NCI-H1436 (cell line): ENCODE data around the gene PDZRN3.

ENCODE experiments used
- DNase-seq: peaks from one replicate; lab custom pipeline; 2025; lab: John Stamatoyannopoulos, UW

Gene PDZRN3

DNA sequence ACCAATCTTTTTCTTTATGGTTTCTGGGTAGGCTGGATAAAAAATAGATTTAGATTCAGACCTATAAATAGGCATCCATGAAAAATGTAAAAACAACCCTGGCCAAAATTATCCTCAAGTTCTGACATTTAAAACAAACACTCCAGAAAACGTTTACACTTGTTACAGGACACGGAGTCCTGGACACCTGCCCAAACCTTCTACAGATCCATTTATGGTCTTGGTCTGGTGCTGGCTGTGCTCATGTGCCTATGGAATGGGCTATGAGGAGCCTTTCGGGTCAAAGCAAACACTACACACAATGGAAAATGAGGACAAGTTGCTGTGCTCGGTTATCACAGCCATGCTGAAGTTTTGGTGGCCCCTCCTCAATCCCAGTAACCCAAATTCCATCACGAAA is 108.1 kb downstream of the PDZRN3 start:
- DNase-seq: no peak

DNA sequence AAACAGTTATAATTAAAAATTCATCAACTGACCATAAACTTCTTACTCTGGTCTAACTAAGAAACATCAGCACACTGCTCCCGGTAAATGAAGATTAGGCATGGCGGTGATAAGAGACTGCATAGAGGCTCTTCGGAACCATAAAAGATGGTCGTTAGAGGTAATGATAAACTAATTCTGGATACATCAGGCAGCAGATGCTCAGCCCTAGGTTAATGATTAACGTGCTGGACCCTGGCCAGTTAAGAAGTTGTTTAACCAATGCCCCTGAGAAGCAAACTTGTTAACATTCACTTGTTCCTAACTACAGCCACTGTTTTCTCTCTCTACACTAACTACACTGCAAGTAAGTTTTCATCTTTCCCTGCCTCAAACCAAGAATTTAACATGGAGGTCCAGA is 111.5 kb downstream of the PDZRN3 start:
- DNase-seq: no peak

DNA sequence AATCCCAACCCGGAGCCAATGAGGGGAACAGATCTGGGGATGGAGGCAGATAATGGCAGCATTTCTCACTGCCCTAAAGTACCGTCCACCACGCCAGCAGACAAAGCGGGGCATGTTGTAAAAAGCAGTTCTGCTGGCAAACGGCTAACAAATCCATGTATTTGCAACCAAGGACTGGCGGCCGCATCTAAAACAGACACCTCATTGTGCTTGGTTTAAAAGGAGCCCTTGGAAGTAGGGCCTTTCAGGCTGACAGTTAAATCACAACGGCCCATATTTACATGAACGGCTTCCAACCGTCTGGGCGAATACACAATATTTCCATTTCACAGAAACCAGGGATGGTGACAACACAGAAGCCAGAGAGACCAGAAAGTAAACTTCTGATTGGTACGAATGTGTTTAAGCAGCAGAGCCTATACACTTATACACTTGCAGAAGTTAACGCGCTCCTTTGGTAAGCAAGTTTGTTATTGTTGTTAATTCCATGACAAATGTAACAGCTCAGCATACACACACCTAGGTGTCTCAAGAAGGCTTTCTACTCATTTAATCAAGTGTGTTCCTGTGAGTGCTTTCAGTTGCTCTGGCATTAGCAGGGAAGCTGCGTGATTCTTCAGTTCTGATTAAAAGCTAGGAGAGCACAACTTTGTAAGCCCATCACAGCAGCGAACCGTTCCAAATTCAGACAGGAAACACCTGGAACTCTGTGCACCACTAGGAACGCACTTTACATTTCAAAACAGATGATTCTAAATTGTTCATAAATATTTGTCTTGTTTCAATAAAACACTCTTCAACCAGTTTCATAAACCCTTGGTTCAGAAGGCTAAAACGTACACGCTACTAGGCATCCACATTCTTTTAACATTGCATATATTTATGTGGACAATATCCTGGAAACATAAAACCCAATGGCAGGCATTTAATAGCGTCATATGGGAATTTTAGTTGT is 112.9 kb downstream of the PDZRN3 start:
- DNase-seq: no peak

DNA sequence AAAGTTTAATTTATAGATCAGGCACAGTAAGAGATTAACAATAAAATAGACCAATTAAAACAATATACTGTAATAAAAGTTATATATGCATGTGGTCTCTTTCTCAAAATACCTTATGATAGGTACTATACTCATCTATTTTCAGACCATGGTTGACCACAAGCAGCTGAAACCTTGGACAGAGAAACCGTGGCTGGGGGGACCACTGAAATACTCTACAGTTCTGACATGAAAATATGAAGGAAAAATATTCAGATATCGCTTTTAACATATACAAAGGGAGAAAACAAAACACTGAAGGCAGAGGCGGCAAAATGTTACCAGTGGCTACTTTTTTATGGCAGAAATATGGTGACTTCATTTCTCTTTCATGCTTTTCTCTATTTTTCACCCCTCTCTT is 114.0 kb downstream of the PDZRN3 start:
- no peak for DNase-seq

DNA sequence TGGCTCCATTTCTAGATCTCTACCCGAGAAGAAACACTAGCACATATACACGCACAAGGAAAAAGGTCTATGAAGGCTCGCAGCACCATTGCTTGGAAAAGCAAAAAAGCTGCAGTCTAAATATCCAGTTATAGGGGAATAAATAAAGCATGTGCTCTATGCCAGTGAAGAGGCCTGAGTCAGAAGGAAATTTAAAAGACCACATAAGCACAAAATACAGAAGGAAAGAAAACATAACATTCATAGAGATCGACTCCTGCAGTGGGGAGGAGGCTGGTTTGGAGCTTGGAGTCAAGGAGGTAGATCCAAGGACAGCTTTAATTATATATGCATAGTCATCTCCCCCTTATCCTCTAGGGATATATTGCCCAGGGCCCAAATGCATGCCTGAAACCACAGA is 114.4 kb downstream of the PDZRN3 start:
- no peak for DNase-seq

DNA sequence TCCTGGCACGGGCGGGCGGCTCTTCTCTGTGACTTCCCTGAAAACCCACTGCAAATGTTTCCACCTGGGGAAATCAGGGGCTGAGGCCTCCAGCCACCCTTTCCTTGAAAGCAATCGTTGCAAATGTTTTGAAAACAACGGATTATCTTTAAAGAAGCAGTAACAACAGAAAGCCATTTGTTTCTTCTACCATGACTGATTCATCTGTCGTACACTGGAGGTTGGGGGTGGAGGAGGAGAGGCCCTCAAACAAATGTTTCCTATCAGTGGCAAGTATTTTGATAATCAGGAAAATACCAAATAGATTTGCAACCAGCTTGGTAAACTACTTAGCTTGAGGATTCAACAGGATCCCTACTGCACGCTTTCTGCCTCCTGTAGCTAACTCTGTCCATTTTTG is 114.9 kb downstream of the PDZRN3 start:
- DNase-seq: no peak

DNA sequence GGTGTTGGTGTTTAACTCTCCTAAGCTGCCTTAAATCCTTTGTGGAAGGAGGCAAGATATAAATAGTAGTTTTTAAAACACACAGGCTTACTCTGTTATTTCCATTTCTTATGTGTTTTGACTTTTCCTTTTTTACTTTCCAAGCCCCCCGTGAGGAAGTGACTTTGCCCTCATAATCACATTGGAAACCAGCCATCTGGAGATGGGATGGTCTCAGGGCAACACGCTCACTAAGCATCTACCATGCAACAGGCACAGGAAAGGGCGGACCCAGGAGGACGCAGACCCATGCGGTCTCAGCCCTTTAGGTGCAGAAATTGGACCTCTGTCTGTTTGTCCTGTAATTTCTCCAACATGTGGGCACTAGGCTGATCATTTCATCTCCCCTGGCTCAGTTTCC is 115.7 kb downstream of the PDZRN3 start:
- no peak for DNase-seq

DNA sequence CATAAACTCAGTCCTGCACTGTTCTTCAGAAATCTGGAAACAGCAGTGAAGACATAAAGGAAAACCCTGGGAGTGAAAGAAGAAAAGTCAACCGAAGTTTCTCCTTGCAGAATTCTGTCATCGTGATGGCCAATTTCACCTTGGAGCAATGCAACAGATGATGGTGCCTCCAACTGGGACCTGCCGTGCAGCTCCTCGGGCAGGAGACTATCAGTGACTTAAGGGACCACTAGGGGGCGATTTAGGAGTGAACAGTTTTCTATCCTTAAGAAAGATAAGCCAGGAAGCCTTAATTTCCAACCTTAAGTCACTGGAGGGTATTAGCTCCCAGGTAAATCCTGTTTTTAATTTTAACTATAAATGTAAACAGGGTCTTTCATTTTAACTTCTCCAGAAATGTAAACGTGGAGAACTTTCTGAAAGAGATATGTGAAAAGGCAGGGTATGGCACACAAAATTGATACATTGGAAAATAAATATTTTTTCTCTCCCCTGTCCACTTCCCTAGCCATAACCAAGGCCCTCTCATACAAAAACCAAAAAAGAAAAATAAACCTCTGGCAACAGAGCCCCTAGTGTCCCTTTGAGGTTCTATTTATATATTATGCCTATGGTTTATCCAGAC is 116.3 kb downstream of the PDZRN3 start:
- DNase-seq: peak; percentile 63

DNA sequence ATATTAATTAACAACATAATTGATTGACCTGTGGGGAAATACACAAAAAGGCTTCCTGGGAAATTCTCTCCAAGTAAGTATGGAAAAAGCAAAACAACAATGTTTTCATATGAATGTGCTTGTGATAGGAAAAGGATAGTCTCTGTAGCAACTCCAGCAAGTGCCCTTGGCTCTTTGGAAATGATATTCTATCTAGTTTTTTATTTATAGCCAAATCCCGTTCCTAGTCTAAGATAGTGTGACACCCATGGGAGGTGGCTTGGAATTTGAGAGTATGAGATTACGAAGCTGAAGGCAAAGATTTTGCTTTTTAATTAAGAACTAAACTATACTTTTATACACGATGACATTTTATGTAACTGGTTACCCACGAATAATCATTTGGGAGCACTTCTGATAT is 119.9 kb downstream of the PDZRN3 start:
- no peak for DNase-seq

DNA sequence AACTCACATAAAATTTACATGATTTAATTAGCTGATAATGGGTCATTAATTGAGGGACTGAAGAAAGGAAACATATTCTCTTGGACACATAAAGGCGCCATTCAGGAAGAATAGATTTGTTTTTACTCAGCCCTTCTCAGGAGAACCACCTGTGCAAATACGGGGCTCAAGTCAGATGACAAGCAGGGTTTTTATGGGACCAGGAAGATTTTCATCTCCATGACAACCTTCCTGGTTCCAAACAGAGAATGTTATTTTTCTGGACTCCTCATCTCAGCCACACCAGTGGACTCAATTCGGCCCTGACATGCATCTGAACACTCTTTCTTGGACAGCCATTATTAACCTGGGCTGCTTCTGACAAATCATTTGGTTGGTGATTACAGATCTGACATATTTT is 120.5 kb downstream of the PDZRN3 start:
- DNase-seq: no peak

DNA sequence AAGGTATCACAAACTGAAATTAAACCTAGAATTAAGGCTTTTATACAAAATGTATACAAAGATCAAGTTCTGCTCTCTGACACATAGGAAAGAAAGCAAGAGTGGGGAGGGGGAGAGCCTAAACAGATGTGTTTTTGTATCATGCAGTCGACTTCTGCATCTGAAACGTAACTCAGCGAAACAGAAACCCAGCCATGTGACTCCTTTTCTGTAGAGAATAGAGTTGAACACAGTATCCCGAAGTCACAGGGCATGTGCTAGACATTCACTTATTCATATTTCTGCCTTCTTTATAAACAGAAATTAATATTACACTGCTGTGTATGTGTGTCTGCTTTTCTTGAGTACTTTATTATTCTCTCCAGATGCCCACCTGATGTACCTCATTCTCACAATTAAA is 121.0 kb downstream of the PDZRN3 start:
- DNase-seq: no peak

DNA sequence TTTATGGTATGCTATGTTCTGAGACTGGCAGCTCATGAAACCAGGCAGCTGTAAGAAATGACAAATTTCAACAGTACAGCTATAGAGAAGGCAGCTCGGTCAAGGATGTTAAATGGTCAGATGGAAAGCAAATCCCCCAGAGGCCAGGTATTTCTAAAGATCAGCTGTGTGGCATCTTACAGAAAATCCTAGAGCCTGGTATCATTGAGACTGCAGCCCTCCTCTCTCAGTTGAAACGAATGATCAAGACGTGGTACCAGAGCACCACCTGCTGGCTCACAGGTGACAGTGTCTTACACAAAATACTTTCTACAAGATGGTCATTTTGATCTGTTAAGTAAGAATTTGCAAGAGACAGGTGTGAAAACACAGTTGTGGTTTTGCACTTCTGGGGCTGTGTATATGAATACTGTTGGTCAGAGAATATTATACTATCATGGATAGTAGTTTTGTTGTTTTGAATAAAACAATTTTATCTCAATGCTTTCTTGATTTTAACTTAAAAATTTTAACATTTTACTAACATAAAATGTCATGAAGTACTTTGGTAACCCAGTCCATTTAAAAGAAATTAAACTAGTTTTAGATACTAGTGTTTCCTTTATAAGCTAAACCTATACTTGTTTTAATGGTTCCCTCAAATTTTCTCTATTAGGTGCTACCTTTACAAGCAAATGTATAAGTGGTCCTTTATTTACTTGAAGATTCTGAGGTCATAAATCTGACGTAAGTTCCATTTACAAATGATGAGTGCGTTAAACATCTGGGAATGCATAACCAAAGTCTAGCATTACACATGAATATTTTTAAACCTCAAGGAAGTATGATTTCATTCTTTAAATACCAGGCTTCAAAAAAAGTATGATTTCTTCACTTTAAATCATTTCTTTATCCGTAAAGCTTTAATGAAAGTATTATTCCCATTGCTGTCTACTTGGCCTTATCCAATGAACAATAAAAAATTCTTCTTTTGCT is 121.8 kb downstream of the PDZRN3 start:
- peak; percentile 46 for DNase-seq

DNA sequence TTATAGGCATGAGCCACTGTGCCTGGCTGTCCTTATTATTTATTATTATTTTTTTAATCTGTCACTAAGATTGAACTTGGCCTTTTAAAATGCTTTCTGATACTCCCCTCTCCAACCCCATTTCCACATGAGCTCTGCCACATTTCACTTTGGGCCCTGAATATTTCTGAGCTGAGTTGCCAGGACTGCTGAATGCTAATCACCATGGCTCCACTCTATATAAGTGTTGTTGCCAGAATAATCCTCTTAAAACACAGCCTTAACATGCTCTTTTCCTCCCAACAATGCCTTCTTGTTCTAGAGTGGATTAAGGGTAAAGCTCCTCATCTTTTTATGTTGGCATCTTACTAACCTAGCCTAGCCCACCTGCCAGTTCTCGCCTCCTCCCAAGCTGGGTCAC is 124.4 kb downstream of the PDZRN3 start:
- no peak for DNase-seq

DNA sequence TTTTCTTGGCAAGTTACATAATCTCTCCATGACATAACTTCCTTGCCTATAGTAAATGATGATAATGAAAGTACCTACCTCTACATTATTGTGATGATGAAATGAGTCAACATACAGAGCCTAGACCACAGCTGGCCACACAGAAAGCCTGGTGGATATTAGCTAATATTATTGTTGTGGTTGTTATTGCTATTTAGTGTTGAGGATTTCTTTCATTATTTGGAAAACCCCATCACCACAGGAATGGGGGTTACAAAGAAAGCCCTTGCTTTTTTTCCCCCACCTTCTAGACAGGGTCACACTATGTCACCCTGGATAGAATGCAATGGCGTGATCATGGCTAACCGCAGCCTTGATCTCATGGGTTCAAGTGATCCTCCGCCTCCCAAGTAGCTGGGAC is 125.0 kb downstream of the PDZRN3 start:
- DNase-seq: no peak

DNA sequence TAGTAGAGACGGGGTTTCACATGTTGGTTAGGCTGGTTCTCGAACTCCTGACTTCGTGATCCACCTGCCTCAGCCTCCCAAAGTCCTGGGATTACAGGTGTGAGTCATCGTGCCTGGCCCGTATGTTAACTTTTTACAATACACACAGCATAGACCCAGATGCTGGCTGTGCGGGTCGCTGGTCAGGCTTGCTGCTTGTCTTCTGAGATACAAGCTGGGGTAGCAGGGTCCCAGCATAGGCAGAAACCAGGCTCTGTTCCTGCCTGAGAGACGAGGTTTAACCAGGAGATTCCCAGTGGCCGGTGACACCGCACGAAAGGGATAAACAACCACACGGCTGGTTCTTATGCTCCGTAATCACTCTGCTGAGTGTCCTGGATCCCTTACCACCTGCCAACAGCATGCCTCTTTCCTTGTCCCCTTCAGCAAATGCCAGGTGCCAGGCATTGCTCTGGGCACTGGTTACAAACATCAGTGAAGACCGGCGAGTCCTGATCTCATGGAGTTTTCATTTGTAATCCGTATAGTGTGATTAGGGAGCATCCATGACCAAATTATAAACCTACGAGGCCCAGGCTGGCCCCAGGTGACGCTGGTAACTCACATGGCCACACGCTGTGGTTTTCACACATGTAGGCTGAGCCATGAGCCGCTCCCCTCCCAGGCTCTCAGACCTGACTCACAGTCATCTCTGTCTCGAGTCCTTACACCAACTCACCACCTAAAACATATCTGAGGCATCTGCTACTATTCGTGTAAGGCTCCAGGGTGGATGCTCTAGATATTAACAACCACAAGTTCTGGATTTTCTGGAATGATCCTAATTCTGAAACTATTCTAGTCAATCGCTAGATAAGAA is 125.7 kb downstream of the PDZRN3 start:
- DNase-seq: no peak

DNA sequence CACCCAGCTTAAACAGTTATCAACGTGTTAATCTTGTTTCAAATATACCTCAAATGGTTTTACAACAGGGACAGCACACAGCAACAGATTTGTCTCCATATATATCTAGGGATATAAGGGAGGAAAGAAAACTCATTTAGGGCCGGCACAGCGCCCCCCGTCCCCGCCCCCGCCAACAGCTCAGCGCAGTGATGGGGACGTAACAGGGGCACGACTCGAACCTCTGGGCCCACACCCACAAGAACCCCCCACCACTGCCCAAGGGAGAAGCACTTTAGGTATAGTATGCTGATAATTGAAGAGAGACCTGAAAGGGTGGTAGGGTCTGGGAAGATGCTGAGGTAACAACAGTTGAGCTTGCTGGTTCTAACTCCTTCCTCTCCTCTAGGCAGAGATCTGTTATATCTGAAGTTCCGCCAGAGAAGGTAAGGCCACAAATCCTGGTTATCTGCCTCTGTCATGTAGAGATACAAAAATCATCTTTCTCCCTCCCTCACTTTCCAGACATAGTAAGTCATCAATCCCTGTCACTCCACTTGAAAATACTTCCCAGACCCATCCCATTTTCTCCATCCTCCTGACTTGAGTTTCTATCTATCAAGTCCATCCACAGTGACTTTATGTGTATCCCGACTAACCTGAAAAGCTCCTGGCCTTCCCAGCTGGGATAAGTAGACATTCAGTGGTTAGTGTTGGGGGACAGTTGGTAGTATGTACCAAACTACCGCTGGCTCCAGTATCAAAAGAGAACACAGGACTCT is 126.9 kb downstream of the PDZRN3 start:
- no peak for DNase-seq

DNA sequence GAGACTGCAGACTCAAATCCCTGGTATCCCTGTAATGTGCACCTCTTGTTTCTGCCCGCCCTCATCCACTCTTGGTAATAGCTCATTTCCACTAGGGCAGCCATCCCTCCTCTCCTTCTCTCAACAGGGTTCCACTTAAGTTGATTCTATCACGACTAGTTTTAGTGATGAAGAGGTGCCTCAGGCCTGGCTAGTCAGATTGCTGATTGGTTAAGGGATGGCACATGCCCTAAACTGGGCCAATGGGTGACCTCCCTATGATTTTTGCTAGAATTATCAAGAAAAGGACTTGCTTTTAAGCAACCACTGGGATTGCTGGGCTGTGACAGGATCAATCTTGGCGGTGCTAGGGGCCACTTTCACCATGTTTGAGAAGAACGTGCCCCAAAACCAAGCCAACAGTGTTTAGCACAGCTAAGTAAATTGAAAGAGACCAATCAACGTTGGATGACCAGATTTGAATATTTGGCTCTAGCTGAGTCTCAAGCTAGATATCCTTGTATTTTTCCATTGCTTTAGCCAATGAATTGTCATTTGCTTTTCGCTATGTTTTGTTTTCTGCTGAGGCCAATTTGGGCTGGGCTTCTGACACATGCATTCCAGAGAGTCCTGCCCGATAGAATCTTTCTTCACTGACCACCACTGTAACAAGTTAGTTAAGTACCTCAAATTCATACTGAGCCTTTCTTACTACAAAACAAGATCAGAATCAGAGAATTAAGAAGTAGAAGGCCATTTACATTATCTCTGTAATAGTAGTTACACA is 131.0 kb downstream of the PDZRN3 start:
- DNase-seq: no peak

DNA sequence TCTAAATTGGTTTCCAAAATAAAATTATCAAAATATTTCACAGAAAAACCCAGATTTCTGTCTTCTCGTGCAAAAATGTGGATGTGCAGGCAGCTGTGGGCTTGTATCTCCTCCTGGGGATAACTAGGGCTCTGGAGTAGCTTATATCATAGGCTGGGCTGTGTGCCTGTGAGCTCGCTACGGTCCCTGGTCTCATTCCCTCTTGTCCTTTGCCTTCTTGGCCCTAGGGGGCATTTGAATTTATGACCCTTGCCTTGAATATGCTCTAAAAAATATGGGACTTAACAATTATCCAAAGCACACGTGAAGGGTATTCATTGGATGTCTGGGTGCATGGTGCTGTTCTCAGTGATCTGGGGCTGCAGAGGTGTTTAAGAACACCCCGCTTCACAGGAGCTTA is 132.6 kb downstream of the PDZRN3 start:
- DNase-seq: no peak

DNA sequence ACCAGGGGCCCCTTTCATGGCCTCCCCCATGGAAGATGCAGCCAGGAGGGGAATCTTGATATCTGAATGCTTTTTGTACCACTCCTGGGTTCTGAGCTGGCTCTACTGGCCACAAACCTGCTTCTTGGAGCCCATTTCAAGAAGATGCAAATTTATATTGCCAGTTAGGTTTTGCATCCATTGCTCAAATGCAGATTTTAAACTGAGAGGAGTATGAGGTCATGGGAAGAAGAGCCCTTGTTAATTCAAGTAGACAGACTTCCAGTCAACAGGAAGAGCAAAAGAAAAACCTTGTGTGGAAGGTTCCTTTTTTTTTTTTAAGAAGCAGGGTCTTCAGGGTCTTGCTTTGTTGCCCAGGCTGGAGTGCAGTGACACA is 133.5 kb downstream of the PDZRN3 start:
- no peak for DNase-seq
